Thyroid gland (tissue), 4 donors: ENCODE data around the gene SERBP1.

ENCODE experiments used
- POLR2A ChIP-seq, 2 donors: fragments of 450-650 bp; IDR thresholded peaks; one replicate each; pipeline ENCODE4 v1.6.1; 2017; ENCODE audit warnings: antibody characterized with exemption in 2 of 2, mild to moderate bottlenecking in 2 of 2, moderate library complexity in 1 of 2
- TF ChIP-seq, protein P1 (sequence below), 6 experiments: fragments of 200-600 bp in 3 of 6; fragments of 450-650 bp in 3 of 6; sonication (generic) in 3 of 6; IDR thresholded peaks; one replicate each; pipeline ENCODE4 v1.5.1; 2016 to 2019; ENCODE audit warnings: antibody characterized with exemption in 6 of 6, mild to moderate bottlenecking in 2 of 6, inconsistent platforms in 1 of 6, moderate library complexity in 1 of 6

DNA sequence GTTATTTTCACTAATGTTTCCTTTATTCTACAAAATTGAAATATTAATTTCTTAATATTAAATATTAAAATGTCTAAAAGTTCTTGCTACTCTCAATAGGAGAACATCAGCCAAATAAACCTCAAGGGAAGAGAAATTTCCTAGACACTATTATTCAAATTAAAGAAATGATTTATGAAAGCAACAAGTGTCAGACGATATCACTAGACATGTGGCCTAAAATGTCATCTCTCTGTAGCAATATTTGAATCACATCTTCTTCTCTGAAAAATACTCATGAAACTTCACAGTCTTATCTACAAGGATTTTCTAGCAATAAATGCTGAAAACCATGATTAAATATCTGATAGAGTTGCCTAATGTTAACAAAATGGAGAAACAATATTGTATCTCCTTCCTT is 2.5 kb upstream of the SERBP1 start:
- TF ChIP-seq, protein P1, sequence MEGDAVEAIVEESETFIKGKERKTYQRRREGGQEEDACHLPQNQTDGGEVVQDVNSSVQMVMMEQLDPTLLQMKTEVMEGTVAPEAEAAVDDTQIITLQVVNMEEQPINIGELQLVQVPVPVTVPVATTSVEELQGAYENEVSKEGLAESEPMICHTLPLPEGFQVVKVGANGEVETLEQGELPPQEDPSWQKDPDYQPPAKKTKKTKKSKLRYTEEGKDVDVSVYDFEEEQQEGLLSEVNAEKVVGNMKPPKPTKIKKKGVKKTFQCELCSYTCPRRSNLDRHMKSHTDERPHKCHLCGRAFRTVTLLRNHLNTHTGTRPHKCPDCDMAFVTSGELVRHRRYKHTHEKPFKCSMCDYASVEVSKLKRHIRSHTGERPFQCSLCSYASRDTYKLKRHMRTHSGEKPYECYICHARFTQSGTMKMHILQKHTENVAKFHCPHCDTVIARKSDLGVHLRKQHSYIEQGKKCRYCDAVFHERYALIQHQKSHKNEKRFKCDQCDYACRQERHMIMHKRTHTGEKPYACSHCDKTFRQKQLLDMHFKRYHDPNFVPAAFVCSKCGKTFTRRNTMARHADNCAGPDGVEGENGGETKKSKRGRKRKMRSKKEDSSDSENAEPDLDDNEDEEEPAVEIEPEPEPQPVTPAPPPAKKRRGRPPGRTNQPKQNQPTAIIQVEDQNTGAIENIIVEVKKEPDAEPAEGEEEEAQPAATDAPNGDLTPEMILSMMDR (IDR thresholded peaks at IDR 0.05), result no peak
- TF ChIP-seq POLR2A (IDR thresholded peaks at IDR 0.05), result no peak
